COLO829 (cell line): ENCODE results near the gene LPAR1.
"Not testable (repeated sequence)": the region's sequence is repeated elsewhere in the genome, so short reads cannot be mapped to it uniquely, and the experiment has no call there.

Experiments
- DNase-seq: peaks from one replicate; pipeline ENCODE4 v3.0.0; 2012; ENCODE audit warnings: low spot score

LPAR1 gene, protein sequence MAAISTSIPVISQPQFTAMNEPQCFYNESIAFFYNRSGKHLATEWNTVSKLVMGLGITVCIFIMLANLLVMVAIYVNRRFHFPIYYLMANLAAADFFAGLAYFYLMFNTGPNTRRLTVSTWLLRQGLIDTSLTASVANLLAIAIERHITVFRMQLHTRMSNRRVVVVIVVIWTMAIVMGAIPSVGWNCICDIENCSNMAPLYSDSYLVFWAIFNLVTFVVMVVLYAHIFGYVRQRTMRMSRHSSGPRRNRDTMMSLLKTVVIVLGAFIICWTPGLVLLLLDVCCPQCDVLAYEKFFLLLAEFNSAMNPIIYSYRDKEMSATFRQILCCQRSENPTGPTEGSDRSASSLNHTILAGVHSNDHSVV

DNA sequence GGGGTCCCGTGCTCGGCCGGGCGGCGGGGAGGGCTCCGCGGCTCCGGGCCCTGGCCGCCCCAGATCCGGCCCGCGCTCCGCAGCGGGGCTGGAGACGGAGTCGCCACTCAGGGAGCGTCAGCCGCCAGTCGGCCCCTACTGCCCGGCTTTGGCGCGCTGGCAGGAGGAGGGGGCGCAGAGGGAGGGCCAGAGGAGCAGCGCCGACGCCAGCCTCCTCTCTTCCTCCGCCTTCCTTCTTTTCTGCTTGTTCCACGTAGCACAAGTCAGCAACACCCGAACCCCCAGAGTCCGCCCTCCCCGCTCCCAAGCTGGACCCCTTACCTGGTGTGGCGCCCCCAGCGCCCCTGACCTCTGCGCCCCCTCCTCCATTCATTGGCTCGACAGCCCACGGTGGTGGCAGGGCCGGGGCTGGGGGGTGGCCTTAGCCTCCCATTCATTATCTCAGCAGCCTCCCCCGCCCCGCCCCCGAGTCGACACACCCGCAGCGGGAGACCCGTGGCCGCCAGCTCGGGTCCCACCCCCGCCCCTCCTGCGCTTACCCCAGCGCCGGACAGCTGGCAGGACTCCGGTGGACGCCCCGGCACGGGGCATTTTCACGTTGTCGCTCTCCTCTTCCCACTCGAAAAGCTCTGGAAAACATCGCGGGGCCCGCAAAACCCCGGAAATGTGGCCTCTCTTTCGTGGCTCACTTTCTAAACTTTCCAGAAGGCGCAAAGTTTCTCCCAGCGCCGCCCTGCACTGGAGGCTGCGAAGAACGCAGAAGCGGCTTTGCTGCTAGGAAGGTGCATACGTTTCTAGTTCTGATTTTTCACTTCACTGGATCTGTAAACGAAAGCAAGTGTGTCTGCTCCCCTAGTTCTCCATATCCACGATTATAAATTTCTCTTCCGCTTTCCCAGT lies at the start of gene LPAR1:
TSS of gene LPAR1 (minus strand) at position 140 of the 900 bp plus-strand sequence. CDS start 66,353 bp downstream, outside the sequence.
- DNase-seq, result no peak

DNA sequence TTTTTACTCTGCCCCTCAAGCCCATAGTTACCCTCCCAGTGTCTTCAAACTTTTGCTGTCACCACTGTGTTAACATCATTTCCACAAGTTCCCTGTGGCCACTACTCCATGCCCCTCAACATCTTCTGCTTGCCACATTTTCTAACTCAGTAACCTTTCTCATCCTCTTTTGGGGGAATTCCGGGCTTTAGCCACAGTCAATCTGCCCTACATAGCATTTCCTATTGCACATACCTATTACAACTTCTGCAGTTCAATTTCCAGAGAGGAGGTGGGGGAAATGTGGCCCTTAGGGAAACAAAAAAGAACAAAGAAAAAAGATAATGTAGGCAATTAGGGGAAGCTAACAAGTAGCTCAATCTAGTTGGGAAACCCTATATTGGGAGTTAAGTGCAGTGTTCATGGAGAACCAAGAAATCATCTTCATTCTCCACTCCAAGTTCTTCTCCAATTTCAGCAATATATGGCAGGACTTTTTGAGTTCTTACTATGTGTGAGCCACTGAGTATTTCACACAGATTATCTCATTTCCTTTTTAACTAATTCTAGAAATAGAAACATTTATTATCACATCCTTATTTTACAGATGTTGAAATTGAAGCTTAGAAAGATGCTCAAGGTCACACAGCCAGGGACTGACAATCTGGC lies 40.2 kb upstream of the LPAR1 start:
- no peak for DNase-seq

- no peak for DNase-seq
These were observed 38.2 kb upstream of the LPAR1 start for GRCh38 chr9:111076519-111076918.

GRCh38 chr9:111076042-111076441 lies 37.8 kb upstream of the LPAR1 start:
- DNase-seq, result no peak

DNA sequence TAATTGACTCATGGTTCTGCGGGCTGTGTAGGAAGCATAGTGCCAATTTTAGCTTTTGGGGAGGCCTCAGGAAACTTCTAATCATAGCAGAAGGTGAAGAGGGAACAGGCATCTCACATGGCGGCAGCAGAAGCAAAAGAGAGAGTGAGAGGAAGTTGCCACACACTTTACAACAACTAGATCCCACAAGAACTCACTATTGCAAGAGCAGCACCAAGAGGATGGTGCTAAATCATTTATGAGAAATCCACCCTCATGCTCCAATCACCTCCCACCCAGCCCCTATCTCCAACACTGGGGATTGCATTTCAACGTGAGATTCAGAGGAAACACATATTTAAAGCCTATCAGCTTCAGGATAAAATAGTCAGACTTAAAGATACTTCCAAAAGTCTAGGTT lies 36.1 kb upstream of the LPAR1 start:
- DNase-seq, result no peak

DNA sequence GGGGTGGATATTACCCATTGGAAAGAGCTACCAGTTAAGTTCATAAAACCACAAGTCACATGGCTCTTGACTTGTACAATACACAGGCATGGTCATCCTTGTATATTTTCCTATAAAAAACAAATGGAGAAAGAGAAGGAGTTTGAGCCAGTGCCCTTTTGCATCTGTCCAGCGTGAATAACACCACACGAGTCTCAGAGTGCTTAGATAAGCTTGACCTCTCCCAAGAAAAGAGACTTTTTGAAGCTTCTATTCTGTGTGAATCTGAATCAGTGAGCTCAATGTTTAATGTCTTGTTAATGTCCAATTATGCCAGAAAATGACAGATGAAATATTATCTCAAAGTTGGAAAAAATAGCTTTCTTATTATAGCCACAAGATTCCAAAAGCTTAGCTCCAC lies 30.9 kb upstream of the LPAR1 start:
- no peak for DNase-seq

GRCh38 chr9:111068771-111069170 lies 30.5 kb upstream of the LPAR1 start:
- DNase-seq, result peak; percentile 28

- no peak for DNase-seq
These were observed 30.1 kb upstream of the LPAR1 start for GRCh38 chr9:111068383-111068730.

GRCh38 chr9:111066468-111066867 lies 28.2 kb upstream of the LPAR1 start:
- DNase-seq, result no peak

DNA sequence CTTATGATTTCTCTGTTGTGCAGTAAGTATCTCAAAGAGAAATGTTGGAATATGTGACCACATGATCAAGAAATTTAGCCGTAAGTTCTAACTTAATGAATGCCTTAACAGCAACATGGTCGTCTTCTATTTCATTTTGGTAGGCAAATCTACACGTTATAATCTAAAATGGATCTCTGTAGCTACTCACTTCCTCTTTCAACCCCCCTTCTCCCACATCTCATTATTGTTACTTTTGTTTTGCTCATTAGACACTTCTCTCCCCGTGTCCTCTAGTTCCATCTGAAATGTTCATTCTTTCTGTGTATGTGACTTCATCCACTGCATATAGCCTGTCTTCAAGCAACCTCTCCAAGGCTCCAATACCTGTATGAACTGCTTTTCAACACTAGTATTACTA lies 27.1 kb upstream of the LPAR1 start:
- no peak for DNase-seq

DNA sequence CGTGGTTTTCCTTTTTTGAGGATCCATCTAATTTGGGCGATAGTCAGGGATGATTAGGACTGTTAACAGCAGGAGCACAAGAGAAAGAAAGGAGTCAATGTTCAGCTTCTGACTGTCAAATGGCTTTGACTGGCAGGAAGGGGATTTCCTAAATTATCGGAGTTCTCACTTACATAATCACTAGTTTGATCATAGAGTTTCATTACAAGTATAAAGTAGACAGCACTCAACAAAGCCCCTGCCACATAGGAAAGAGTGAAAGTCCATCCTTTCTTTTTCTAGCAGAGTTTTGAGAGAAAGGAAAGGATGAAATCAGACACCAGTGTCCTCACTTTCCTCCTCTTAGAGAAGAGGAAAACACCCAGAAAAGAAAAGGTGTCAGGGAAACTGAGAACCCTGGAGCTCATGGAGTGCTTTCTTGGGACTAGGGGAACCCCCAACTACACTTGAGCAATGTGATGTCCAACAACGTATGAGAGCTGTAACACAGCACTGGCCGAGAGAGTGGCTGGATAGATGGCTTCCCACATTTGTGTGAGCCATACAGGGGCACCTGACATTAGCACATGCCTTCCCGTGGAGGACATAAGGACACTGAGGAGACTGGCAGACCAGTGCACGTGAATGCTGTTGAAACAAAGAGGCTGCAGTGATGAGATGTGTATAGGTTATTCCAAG lies 26.0 kb upstream of the LPAR1 start:
- no peak for DNase-seq

GRCh38 chr9:111063332-111063731 lies 25.1 kb upstream of the LPAR1 start:
- no peak for DNase-seq

DNA sequence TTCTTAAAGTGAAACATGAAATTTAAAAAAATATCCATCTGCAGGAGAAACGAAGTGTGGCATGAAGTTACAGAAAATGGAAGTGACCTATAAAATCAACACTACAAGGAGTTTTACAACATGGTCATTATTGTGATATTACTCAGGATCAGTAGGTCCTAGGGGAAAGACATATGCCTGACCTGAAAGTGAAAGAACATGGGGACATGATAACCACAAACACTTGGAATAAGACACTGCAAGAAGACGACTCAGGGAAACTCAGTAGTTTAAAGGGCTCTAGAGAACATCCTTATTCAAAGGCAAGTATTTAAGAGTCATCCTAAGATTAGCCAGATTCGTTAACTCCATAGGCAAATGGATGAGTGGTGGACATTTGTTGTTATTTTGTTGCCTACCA lies 19.9 kb upstream of the LPAR1 start:
- no peak for DNase-seq

GRCh38 chr9:111056538-111056937 lies 18.3 kb upstream of the LPAR1 start:
- no peak for DNase-seq

DNA sequence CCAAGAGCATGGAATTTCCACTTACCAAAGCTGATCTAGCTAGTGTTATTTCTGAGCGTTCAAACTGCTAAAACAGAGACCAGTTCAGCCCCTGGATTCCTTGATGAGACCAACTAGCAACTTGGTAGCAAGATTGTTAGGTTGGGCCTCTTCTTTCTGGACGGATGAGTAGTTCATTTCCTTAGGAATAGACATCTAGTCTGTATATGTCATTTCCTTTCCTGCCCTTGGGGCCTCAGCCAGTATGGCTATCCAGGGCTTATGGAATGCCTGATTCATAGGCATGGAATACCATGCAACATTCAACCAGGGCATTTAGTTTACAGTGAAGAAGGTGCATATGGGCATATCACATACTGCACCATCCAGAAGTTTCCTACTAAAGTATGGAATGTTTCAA lies 14.5 kb upstream of the LPAR1 start:
- DNase-seq, result no peak

DNA sequence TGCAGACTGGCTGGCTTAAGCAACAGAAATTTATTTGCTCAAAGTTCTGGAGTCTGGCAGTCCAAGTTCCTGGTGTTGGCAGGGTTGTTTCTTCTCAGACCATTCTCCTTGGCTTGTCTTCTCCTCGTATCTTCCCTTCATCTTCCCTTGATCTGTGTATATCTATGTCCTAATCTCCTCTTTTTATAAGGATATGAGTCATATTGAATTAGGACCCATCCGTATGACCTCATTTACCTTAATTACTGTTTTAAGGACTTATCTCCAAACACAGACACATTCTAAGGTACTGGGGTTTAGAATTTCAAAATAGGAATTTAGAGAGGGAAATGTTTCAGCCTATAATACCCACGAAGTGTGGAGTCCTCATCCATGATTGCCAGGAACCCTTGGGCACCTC lies 13.1 kb upstream of the LPAR1 start:
- DNase-seq, result no peak

GRCh38 chr9:111050819-111051218 lies 12.5 kb upstream of the LPAR1 start:
- DNase-seq, result no peak

GRCh38 chr9:111047287-111047686 lies 9.0 kb upstream of the LPAR1 start:
- DNase-seq, result not testable (repeated sequence)

DNA sequence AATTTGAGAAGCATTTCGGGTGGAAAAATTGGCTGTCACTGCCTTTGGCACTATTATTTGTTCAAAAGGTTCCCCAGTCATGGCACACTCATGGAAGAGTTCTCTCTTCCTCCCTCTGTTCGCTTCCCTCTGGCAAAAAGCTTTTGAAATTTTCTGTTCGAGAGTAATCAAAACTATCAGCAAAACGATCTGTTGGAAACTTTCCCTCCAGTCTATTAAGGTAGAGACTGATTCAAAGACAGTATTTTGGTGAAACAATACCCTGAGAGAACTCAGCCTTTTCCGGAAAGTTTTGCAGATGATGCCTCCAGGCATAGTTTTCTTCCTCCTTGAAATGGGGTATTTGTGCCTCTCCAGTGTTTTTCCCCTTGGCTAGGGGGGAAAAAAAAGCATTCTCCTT lies 3.6 kb upstream of the LPAR1 start:
- DNase-seq, result no peak

DNA sequence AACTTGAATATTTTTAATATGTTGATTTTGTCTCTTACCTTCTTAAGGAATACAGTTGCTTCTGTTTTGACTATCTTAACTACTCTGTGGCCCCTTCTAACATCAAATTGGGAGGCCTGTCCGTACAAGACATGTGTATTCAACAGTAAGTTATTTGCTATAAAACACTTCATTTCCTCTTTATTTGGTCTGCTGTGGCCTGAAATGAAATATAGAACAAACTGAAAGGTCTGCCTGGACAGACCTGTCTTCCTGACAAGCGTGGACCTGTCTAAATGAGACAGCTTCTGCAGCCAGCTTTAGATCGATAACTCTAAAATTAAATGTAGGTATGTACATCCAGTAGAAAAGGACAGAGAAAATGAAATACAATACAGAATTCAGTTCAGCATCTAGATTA lies 2.2 kb upstream of the LPAR1 start:
- DNase-seq, result no peak

DNA sequence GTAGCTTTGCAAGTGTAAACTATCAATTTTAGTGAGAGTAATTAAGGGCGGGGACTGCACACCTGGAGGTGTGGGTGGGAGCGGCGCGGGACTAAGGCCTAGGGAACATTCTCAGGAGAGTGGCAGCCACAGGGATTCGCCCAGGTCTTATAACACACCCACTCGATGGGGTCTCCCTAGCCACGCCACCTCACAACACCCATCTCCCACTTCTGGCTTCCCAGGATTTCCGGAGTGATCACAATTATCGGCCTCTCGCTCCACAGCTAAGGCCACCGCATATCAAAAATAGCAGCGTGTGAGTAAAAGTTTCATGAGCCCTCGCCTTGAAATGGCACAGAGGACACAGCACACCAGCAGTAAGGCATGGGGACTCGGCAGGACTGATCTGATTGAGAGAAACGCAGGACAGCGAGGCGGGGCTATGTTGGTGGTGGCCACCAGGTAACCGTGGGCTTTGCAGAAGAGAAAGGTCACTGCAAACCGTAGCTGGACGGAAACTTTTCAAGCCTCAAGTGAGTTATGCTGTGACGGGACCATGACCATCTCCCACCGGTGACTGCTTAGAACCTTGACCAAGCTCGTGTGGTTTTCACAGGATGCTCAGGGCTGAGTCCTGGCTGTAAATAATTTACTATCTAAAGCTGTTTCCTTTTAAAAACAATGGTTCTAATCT lies 1.1 kb upstream of the LPAR1 start:
- DNase-seq, result no peak
